Dermis lymphatic vessel endothelial cell (primary cell): ENCODE data around the gene NMS. TPM values are rescaled to one million over a fixed set of nuclear protein-coding genes. Genes with fewer than 3 reads are reported as not detected.

ENCODE experiments used
- total RNA-seq: library from RNA; depleted of rRNA; stranded (reverse); fragments of >200 nt; gene quantifications from 2 replicates; pipeline ENCODE4 v1.2.1, GENCODE V29; 2014

NMS gene, protein sequence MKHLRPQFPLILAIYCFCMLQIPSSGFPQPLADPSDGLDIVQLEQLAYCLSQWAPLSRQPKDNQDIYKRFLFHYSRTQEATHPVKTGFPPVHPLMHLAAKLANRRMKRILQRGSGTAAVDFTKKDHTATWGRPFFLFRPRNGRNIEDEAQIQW
- not detected in 2 replicates for total RNA-seq

DNA sequence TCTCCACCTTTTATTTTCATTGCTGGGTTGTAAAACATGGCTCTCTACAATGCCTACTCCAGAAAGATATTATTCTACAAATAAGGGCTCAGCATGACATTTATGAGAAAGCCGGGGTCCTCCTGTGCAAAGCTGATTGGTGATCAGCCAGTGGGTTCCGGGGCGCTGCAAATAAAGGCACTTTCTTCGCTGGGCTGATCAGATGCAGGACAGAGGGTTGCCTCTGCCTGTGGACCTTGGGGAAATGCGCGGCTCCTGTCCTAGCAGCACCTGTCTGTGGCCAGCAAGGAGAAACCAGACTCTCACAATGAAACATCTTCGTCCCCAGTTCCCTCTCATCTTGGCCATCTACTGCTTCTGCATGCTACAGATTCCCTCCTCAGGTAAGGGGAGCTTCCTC, at the start of gene NMS:
Gene NMS, plus strand, starts transcription at position 301 of the 400 bp plus-strand sequence. Its CDS starts 7 bp downstream, at position 308.

Other genes starting within 250 kb of the NMS start
- under 0.01 TPM in 2 replicates for gene LONRF2, start 148.0 kb upstream of the NMS start, total RNA-seq
- gene CHST10, start 52.8 kb upstream of the NMS start, total RNA-seq = 7.6 and 10.8 TPM in 2 replicates
- 12.4 and 13.9 TPM in 2 replicates for gene PDCL3, start 92.5 kb downstream of the NMS start, total RNA-seq